ENCODE data around the gene IFT22. TPM values are rescaled to one million over a fixed set of nuclear protein-coding genes. Genes with fewer than 3 reads are reported as not detected.
"Not testable (repeated sequence)": the region's sequence is repeated elsewhere in the genome, so short reads cannot be mapped to it uniquely, and the experiment has no call there.

IFT22 gene
- total RNA-seq, 1 experiment from 2014 or later, result 13.2 TPM

- no peak for DNase-seq
- BruUV-seq (replicated peaks), result no TSS peak
- Mint-ChIP-seq H3K4me1 (ENCODE audit: low read depth, unreplicated experiment) (no peaks in the 10 kb centered on the region), H3K27ac (ENCODE audit: unreplicated experiment) (no peak overlapping the region), H3K27me3 (ENCODE audit: unreplicated experiment) (no peaks in the 10 kb centered on the region), H3K36me3 (ENCODE audit: insufficient read depth, unreplicated experiment) (no peaks in the 10 kb centered on the region), H3K9me3 (ENCODE audit: low read depth, unreplicated experiment) (no peaks in the 10 kb centered on the region), H3K4me3 (ENCODE audit: low read depth, unreplicated experiment) (no peak overlapping the region)
- intact Hi-C loops (cut with micrococcal nuclease; ENCODE audit: unreplicated experiment), result no loop called here
- CTCF ChIA-PET, result interaction anchor here (0.6 kb wide), 1 partner anchor 797 kb away, joined by 3 read pairs; no protein-coding TSS in a partner anchor
- TF ChIP-seq CTCF (IDR thresholded peaks at IDR 0.05; ENCODE audit: unreplicated experiment), result no peak
Measured at GRCh38 chr7:101357433-101357832, 35.8 kb upstream of the IFT22 start.

- Mint-ChIP-seq H3K27ac (ENCODE audit: unreplicated experiment) (no peak overlapping the region), H3K27me3 (ENCODE audit: unreplicated experiment) (peaks cover 11% of the 10 kb centered on the region), H3K36me3 (ENCODE audit: insufficient read depth, unreplicated experiment) (no peaks in the 10 kb centered on the region), H3K9me3 (ENCODE audit: low read depth, unreplicated experiment) (no peaks in the 10 kb centered on the region), H3K4me3 (ENCODE audit: low read depth, unreplicated experiment) (no peak overlapping the region), H3K4me1 (ENCODE audit: low read depth, unreplicated experiment) (no peaks in the 10 kb centered on the region)
- DNase-seq, result no peak
- intact Hi-C loops (cut with micrococcal nuclease; ENCODE audit: unreplicated experiment), result no loop called here
- no peak for TF ChIP-seq CTCF (IDR thresholded peaks at IDR 0.05; ENCODE audit: unreplicated experiment)
- BruUV-seq (replicated peaks), result no TSS peak
- CTCF ChIA-PET, result interaction anchor here (0.7 kb wide), 1 partner anchor 135 kb away, joined by 4 read pairs; the partner anchor contains the start of gene ZNHIT1
Measured at GRCh38 chr7:101352920-101353308, 31.3 kb upstream of the IFT22 start.

- H3K36me3 Mint-ChIP-seq (ENCODE audit: insufficient read depth, unreplicated experiment); intact Hi-C loops (cut with micrococcal nuclease; ENCODE audit: unreplicated experiment); H3K4me1 Mint-ChIP-seq (ENCODE audit: low read depth, unreplicated experiment); H3K27ac Mint-ChIP-seq (ENCODE audit: unreplicated experiment); H3K4me3 Mint-ChIP-seq (ENCODE audit: low read depth, unreplicated experiment); BruUV-seq (replicated peaks); CTCF ChIA-PET; H3K9me3 Mint-ChIP-seq (ENCODE audit: low read depth, unreplicated experiment); DNase-seq: not testable (repeated sequence)
- H3K27me3 Mint-ChIP-seq (ENCODE audit: unreplicated experiment), result peaks cover 11% of the 10 kb centered on the region
Measured at GRCh38 chr7:101349300-101349699, 27.7 kb upstream of the IFT22 start.

- intact Hi-C loops (cut with micrococcal nuclease; ENCODE audit: unreplicated experiment); H3K4me3 Mint-ChIP-seq (ENCODE audit: low read depth, unreplicated experiment); DNase-seq; H3K36me3 Mint-ChIP-seq (ENCODE audit: insufficient read depth, unreplicated experiment); CTCF ChIA-PET; BruUV-seq (replicated peaks); H3K4me1 Mint-ChIP-seq (ENCODE audit: low read depth, unreplicated experiment); H3K27ac Mint-ChIP-seq (ENCODE audit: unreplicated experiment); H3K9me3 Mint-ChIP-seq (ENCODE audit: low read depth, unreplicated experiment): not testable (repeated sequence)
- peaks cover 11% of the 10 kb centered on the region for H3K27me3 Mint-ChIP-seq (ENCODE audit: unreplicated experiment)
Measured at GRCh38 chr7:101348456-101349067, 26.9 kb upstream of the IFT22 start.

GRCh38 chr7:101347477-101347876 lies 25.9 kb upstream of the IFT22 start:
- no peak for DNase-seq
- intact Hi-C loops (cut with micrococcal nuclease; ENCODE audit: unreplicated experiment), result no loop called here
- H3K9me3 Mint-ChIP-seq (ENCODE audit: low read depth, unreplicated experiment), result no peaks in the 10 kb centered on the region
- no peak overlapping the region for H3K4me3 Mint-ChIP-seq (ENCODE audit: low read depth, unreplicated experiment)
- no peaks in the 10 kb centered on the region for H3K4me1 Mint-ChIP-seq (ENCODE audit: low read depth, unreplicated experiment)
- BruUV-seq (replicated peaks), result no TSS peak
- H3K36me3 Mint-ChIP-seq (ENCODE audit: insufficient read depth, unreplicated experiment), result no peaks in the 10 kb centered on the region
- H3K27me3 Mint-ChIP-seq (ENCODE audit: unreplicated experiment), result peaks cover 12% of the 10 kb centered on the region
- CTCF ChIA-PET, result no interaction called here
- no peak for TF ChIP-seq CTCF (IDR thresholded peaks at IDR 0.05; ENCODE audit: unreplicated experiment)
- H3K27ac Mint-ChIP-seq (ENCODE audit: unreplicated experiment), result no peak overlapping the region

All from Calu3 (cell line).